Measurements from ENCODE around the gene JCAD.

Gene JCAD

DNA sequence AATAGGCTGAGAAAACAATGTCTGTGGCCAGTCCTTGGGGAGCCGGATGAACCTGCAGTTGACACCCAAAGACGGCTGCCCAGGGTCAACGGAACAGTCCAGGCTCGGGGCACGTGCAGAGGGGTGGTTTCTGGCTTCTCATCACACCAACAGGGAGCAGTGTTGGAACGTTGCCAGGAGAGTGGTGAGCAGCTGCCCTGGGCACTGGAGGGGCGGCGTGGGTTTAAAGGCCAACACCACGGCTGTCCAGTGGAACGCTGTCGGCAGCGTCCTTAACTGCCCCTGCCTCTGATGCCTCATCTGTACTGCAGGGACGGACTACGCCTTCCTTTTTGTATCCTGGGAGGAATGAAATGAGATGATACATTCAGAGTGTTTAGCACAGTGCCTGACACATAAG, 19.8 kb downstream of the JCAD start:
- Histone ChIP-seq H3K27me3 (replicated peaks; ENCODE audit: control insufficient read depth, insufficient read depth, low read length) (no peaks in the 10 kb centered on the region; the same call in 1 of the 2 replicates), H3K36me3 (ENCODE audit: control insufficient read depth, insufficient read depth, low read length) (no peaks in the 10 kb centered on the region), H3K4me3 (replicated peaks; ENCODE audit: low read depth, low read length) (no peak overlapping the region)
- TF ChIP-seq, protein P1, sequence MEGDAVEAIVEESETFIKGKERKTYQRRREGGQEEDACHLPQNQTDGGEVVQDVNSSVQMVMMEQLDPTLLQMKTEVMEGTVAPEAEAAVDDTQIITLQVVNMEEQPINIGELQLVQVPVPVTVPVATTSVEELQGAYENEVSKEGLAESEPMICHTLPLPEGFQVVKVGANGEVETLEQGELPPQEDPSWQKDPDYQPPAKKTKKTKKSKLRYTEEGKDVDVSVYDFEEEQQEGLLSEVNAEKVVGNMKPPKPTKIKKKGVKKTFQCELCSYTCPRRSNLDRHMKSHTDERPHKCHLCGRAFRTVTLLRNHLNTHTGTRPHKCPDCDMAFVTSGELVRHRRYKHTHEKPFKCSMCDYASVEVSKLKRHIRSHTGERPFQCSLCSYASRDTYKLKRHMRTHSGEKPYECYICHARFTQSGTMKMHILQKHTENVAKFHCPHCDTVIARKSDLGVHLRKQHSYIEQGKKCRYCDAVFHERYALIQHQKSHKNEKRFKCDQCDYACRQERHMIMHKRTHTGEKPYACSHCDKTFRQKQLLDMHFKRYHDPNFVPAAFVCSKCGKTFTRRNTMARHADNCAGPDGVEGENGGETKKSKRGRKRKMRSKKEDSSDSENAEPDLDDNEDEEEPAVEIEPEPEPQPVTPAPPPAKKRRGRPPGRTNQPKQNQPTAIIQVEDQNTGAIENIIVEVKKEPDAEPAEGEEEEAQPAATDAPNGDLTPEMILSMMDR (IDR thresholded peaks at IDR 0.05; ENCODE audit: insufficient read depth, low read length, poor library complexity, severe bottlenecking) = no peak
- no peak for DNase-seq (ENCODE audit: extremely low read depth, insufficient read length)

DNA sequence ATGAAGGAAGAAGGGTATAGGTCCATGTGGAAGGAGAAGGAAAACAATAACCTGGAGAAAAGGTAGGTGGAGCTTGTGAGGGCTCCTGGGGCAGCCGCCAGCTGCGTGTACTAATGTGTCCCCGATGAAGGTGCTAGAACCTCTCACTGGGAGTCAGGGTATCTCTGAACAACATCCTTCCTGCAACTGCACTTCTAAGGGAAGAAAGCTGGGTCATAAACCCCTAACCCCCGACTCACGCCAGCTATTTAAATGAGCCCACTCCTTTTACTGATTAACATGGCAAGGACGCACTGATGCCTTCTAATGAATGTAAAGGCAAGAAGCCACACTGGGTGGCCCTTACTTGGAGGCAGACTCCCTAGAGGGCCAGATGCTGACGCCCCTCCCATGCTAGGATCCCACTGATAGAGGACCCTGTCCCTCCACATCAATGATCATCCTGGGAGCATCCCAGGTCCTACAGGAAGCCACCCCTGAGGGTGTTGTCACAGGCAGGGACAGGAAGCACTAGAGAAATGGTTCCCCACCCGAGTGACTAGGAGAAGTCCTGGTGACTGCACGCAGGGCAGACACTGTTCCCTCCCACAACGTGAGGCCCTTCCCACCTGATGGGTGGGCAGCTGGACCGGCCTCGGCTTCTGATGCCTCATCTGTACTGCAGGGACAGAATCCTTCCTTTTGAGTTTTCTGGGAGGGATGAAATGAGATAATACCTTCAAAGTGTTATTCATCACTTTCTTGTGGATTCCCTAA, 20.4 kb downstream of the JCAD start:
- no peaks in the 10 kb centered on the region for H3K36me3 ChIP-seq (ENCODE audit: control insufficient read depth, insufficient read depth, low read length)

DNA sequence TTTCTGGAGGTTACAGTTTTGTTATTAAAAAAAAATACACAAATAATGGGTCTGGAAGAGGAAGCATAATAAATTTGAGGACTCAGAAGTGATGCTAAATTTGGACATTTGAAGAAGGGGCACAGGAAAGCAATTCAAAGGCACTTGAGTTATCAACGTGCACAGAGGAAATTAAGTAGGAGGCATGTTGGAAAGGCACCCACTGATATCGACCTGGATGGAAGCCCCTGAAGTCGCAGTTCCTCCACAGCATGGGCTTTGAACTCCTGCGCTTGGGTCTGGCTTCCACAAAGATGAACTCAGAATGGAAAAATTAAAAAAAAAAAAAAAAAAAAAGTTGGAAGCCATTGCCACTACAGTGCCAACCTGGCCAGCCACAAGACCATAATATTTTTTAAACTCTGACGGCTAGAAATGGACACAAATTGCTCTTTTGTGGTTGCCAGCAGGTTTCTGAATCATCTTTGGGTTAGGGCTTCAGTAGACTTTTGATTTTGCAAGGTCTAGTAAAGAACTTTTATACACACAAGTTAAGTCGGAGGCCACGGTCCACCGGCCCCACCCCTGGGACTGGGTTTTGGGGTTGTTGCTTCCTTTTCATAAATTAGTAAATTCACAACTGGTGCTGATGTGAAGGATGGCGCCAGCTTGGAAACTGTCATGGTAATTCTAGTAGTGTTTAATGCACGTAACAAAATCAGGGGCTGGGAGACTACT, 21.6 kb downstream of the JCAD start:
- DNase-seq (ENCODE audit: extremely low read depth, insufficient read length) = peak; percentile 20
- peaks cover 1% of the 10 kb centered on the region; the same call in 1 of the 2 replicates for H3K27me3 ChIP-seq (replicated peaks; ENCODE audit: control insufficient read depth, insufficient read depth, low read length)
- TF ChIP-seq, protein P1 (IDR thresholded peaks at IDR 0.05; ENCODE audit: insufficient read depth, low read length, poor library complexity, severe bottlenecking) = no peak
- H3K4me3 ChIP-seq (replicated peaks; ENCODE audit: low read depth, low read length) = no peak overlapping the region
- no peaks in the 10 kb centered on the region for H3K36me3 ChIP-seq (ENCODE audit: control insufficient read depth, insufficient read depth, low read length)

More for the DNA sequence above, 20.4 kb downstream of the JCAD start:
- TF ChIP-seq, protein P1 (IDR thresholded peaks at IDR 0.05; ENCODE audit: insufficient read depth, low read length, poor library complexity, severe bottlenecking) = no peak
- Histone ChIP-seq H3K27me3 (replicated peaks; ENCODE audit: control insufficient read depth, insufficient read depth, low read length) (no peaks in the 10 kb centered on the region; the same call in 1 of the 2 replicates), H3K4me3 (replicated peaks; ENCODE audit: low read depth, low read length) (no peak overlapping the region)
- no peak for DNase-seq (ENCODE audit: extremely low read depth, insufficient read length)

DNA sequence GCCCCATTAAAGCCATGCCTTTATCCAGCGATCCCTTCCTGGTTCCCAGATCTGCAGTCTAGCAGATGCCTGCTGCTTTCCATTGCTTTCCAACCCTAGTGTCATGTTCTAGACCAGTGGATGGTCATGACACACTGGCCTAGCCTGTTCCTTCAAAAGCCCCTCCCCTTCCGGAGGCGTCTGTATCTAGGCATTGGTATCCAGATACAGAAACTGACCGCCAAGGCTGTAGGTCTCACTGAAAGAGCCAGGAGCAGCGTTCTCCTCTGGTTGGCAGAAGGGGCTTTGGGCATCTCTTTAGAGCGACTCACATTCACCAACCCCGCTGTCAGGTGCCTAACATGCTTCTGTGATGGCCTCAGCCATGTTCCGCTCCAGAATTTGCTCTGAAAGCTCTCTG, 22.6 kb downstream of the JCAD start:
- TF ChIP-seq, protein P1 (IDR thresholded peaks at IDR 0.05; ENCODE audit: insufficient read depth, low read length, poor library complexity, severe bottlenecking) = no peak
- peaks cover 1% of the 10 kb centered on the region; the same call in 1 of the 2 replicates for H3K27me3 ChIP-seq (replicated peaks; ENCODE audit: control insufficient read depth, insufficient read depth, low read length)
- DNase-seq (ENCODE audit: extremely low read depth, insufficient read length) = no peak
- no peak overlapping the region for H3K4me3 ChIP-seq (replicated peaks; ENCODE audit: low read depth, low read length)
- no peaks in the 10 kb centered on the region for H3K36me3 ChIP-seq (ENCODE audit: control insufficient read depth, insufficient read depth, low read length)

DNA sequence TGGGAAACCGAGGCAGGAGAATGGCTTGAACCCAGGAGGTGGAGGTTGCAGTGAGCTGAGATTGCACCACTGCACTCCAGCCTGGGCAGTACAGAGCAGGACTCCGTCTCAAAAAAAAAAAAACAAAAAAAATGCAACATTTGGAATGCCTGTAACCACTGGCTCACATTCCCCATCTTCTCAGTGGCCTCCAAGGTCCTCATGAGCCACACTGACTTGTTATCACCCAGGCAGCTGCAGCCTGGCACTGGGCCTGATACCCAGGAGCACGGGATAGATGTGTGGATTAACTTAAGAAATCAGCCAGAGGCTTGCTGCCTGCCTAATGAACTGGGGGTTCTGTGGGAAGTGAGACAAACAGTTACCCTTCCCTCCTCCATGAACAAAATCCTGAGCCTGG, 23.0 kb downstream of the JCAD start:
- no peak for DNase-seq (ENCODE audit: extremely low read depth, insufficient read length)
- H3K36me3 ChIP-seq (ENCODE audit: control insufficient read depth, insufficient read depth, low read length) = no peaks in the 10 kb centered on the region

More for the DNA sequence above, 23.0 kb downstream of the JCAD start:
- Histone ChIP-seq H3K27me3 (replicated peaks; ENCODE audit: control insufficient read depth, insufficient read depth, low read length) (peaks cover 1% of the 10 kb centered on the region; the same call in 1 of the 2 replicates), H3K4me3 (replicated peaks; ENCODE audit: low read depth, low read length) (no peak overlapping the region)
- TF ChIP-seq, protein P1 (IDR thresholded peaks at IDR 0.05; ENCODE audit: insufficient read depth, low read length, poor library complexity, severe bottlenecking) = no peak
